GM04504 (cell line): ENCODE measurements around the gene IGF2BP2.
"Not testable (repeated sequence)": the region's sequence is repeated elsewhere in the genome, so short reads cannot be mapped to it uniquely, and the experiment has no call there.

Experiments
- DNase-seq: peaks from one replicate; pipeline ENCODE4 v3.0.0-alpha.2; 2012; ENCODE audit warnings: low read depth

Gene IGF2BP2

DNA sequence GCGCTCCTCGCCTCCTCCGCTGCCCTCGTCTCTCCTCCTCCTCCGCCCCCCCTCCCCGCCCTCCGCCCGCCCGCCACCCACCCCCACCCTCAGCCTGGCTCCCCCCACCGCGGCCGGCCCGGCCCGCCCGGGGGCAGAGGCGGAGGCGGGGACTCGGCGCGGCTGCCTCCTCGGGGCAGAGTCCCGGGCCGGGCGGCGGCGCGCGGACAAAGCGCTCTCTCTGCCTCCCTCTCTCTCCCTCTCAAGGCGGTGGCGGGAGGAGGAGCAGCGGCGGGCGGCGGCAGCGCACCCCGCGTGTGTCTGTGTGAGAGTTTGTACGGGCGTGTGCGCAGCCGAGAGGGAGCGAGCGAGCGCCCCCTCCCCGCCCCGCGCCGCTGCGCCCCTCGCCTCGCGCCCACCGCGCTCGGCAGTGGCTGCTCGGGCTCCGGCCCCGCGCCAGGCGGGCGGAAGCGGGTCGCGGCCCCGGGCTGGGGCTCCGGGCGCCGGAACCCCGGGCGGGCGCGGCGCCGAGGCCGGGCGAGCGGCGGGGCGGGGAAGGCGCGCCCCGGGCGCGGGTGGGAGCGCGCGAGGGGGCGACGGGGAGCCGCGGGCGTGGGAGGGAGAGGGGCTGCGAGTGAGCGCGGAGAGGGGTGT lies at the start of gene IGF2BP2:
IGF2BP2 (minus strand) TSS at position 37 of the 633 bp plus-strand sequence. CDS start 82 bp downstream, outside the sequence.
- peak; percentile 74 for DNase-seq

- no peak for DNase-seq
Observed at GRCh38 chr3:185874119-185874518, 49.3 kb upstream of the IGF2BP2 start.

- no peak for DNase-seq
Observed at GRCh38 chr3:185867650-185868049, 42.8 kb upstream of the IGF2BP2 start.

- no peak for DNase-seq
Observed at GRCh38 chr3:185866995-185867394, 42.2 kb upstream of the IGF2BP2 start.

GRCh38 chr3:185866555-185866954 lies 41.7 kb upstream of the IGF2BP2 start:
- DNase-seq, result no peak

GRCh38 chr3:185865247-185865646 lies 40.4 kb upstream of the IGF2BP2 start:
- DNase-seq, result no peak

DNA sequence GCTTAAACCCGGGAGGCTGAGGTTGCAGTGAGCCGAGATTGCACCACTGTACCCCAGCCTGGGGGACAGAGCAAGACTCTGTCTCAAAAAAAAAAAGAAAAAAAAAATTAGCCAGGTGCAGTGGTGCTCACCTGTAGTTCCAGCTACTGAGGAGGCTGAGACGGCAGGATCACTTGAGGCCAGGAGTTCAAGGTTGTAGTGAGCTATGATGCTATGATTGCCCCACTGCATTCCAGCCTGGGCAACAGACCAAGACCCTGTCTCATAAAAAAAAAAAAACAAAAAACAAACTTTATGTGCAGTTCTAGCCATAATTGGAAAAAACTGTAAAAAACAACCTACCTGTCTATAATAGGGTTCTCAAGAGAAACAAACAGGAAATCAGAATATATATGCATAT lies 39.9 kb upstream of the IGF2BP2 start:
- no peak for DNase-seq

DNA sequence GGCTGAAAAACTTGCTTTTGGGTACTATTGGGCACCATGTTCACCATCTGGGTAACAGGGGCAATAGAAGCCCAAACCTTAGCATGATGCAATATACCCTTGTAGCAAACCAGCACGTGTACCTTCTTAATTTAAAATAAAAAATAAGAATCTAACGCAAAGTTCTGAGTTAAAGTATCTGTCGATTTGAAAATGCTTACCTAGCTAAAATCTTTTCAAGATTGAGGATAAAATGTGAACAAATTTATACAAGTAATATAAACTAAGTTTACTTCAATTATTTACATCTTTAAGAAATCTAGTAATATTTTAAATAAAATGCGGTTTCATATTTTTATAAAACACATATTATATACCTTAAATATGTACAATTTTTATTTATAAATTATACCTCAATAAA lies 38.1 kb upstream of the IGF2BP2 start:
- no peak for DNase-seq

GRCh38 chr3:185859294-185859972 lies 34.6 kb upstream of the IGF2BP2 start:
- no peak for DNase-seq

GRCh38 chr3:185858502-185859225 lies 33.8 kb upstream of the IGF2BP2 start:
- no peak for DNase-seq

GRCh38 chr3:185857208-185857607 lies 32.4 kb upstream of the IGF2BP2 start:
- DNase-seq, result no peak

- no peak for DNase-seq
Observed at GRCh38 chr3:185856652-185857051, 31.8 kb upstream of the IGF2BP2 start.

- DNase-seq, result peak; percentile 15
Observed at GRCh38 chr3:185853771-185854170, 28.9 kb upstream of the IGF2BP2 start.

DNA sequence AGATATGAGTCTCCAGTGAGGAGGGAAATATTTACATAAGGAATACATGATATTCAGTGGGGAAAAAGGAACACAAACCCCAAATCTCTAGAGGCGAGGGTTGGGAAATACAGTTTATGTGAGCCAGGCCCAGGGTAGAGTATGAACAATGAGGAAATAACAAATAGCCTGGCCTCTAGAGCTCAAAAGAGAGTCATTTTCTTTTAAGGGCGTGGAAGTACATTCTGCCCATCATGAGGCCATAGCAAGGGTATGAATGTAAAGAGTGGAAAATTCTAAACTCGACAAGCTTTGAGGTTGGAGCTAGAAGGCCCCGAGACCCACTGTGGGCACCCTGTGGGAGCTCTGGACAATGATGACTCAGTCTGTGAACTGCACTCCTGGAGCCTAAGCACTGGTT lies 27.8 kb upstream of the IGF2BP2 start:
- DNase-seq, result no peak

DNA sequence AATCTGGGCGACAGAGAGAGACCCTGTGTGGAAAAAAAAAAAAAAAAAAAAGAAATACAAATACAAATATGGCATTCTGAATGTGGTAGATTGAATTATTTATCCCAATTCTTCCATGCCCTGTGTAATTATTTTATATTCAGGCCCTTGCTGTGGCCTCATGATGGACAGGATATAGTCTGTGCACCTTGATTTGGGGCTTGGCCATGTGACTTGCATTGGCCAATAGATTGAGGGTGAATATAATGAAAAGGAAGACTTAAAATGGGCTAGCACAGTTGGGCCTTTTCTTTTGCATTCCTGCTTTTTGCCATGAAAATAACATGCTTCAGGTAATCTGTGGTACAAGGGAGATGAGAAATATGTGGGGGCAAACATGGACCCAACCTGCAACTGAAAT lies 27.1 kb upstream of the IGF2BP2 start:
- DNase-seq, result no peak

DNA sequence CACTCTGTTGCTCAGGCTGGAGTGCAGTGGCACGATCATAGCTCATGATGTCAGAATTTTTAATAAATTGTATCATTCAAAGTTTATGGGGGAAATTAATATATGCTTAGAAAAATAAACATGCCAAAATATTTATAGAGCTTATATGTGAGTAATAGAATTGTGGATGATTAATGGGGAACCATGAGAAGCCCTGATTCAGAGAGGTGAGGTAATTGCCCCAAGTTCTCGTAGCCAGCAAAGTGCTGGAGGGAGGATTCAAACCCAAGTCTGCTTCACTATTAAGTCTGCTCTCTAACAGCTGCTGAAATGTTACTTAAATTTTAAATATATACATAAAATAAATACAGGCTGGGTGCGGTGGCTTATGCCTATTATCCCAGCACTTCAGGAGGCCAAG lies 26.2 kb upstream of the IGF2BP2 start:
- DNase-seq, result no peak

- DNase-seq, result no peak
Observed at GRCh38 chr3:185847506-185847905, 22.7 kb upstream of the IGF2BP2 start.

- no peak for DNase-seq
Observed at GRCh38 chr3:185846037-185846436, 21.2 kb upstream of the IGF2BP2 start.

DNA sequence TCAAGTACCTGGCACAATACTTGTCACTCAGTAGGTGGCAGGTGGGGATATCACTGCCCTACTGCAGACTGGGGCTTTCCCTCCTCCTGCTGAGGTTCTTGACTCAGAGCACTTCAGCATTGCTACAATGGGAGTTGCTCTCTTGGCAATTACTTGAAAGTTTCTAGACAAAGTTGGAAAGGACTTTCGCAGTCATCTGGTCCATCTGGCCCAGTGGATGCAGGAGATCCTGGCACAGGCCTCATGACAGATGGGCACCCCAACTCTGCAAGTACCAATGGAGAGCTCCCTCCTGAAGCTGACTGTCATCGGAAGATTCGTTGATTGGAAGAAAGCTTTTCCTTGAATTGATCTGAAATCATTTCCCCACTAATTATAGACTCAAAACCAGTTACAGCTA lies 19.2 kb upstream of the IGF2BP2 start:
- DNase-seq, result no peak

- no peak for DNase-seq
Observed at GRCh38 chr3:185843635-185844034, 18.8 kb upstream of the IGF2BP2 start.

DNA sequence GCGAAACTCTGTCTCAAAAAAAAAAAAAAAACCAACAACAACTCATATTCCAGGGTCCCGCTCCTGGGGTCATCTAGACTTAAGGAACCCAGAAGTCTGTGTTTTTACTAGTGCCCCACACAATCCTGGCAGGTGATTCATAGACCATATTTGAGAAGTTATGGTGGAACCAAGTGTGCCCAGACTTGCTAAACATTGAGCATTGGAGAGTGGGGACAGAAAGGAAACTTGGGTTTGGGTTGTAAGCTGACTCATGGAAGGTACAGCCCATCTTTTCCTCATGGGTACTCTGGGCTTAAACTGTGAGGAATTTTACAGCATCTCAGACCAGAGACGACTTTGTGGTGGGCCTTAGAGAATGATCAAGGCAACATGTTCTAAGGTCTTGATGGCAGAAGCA lies 18.3 kb upstream of the IGF2BP2 start:
- no peak for DNase-seq

- no peak for DNase-seq
Observed at GRCh38 chr3:185842241-185842640, 17.4 kb upstream of the IGF2BP2 start.

GRCh38 chr3:185838417-185838989 lies 13.7 kb upstream of the IGF2BP2 start:
- DNase-seq, result not testable (repeated sequence)
